Measurements from ENCODE around the gene BEND3. TPM values are rescaled to one million over a fixed set of nuclear protein-coding genes. Genes with fewer than 3 reads are reported as not detected.

Gene BEND3
- 1.3 and 1.5 TPM in 2 replicates for total RNA-seq

GRCh38 chr6:107114926-107115694 is at the start of gene BEND3:
BEND3 (minus strand) TSS chr6:107115515; CDS start chr6:107099285, 16,230 bp downstream.

Other genes starting within 250 kb of the BEND3 start
- gene CD24, start 140.8 kb downstream of the BEND3 start, total RNA-seq, result 0.17 and 0.59 TPM in 2 replicates
- 8.4 and 10.3 TPM in 2 replicates for gene MTRES1, start 87.3 kb downstream of the BEND3 start, total RNA-seq

All from bronchus fibroblast of lung (primary cell).